HL-60/S4 (cell line): Measurements from ENCODE around the gene ARHGEF2.
"Not testable (repeated sequence)": the region's sequence is repeated elsewhere in the genome, so short reads cannot be mapped to it uniquely, and the experiment has no call there.

ENCODE experiments used
- in situ Hi-C: fragments of 300-500 bp; cut with MboI; formaldehyde crosslinking; loops from 2 replicates; pipeline ENCODE4 v1.14.3; 2022; ENCODE audit warnings: low sequenced_read_pairs

ARHGEF2 gene

GRCh38 chr1:155946633-155947219 lies 31.6 kb downstream of the ARHGEF2 start:
- in situ Hi-C loops, result no loop called here

GRCh38 chr1:155944444-155944799 lies 33.9 kb downstream of the ARHGEF2 start:
- in situ Hi-C loops, result no loop called here

- in situ Hi-C loops, result no loop called here
These were observed 35.7 kb downstream of the ARHGEF2 start for GRCh38 chr1:155942578-155943141.

GRCh38 chr1:155941845-155942531 lies 36.4 kb downstream of the ARHGEF2 start:
- in situ Hi-C loops, result no loop called here

- in situ Hi-C loops, result no loop called here
These were observed 37.1 kb downstream of the ARHGEF2 start, which contains the start of gene RXFP4 for GRCh38 chr1:155940993-155941844. Gene RXFP4, plus strand, starts transcription at chr1:155941638. Its CDS starts 72 bp downstream, at chr1:155941710.

GRCh38 chr1:155940482-155940992 lies 37.8 kb downstream of the ARHGEF2 start:
- in situ Hi-C loops, result no loop called here

GRCh38 chr1:155938220-155938627 lies 40.1 kb downstream of the ARHGEF2 start:
- in situ Hi-C loops, result loop anchor here (5.0 kb wide), 1 partner anchor 129 kb away; no protein-coding TSS in a partner anchor

GRCh38 chr1:155934936-155935590 lies 43.3 kb downstream of the ARHGEF2 start:
- in situ Hi-C loops, result loop anchor here (5.0 kb wide), 1 partner anchor 132 kb away; no protein-coding TSS in a partner anchor

GRCh38 chr1:155934097-155934935 lies 44.0 kb downstream of the ARHGEF2 start, which contains the start of gene KHDC4:
Gene KHDC4, minus strand, starts transcription at chr1:155934413. Its CDS starts 40 bp downstream, at chr1:155934373.
- in situ Hi-C loops, result no loop called here

GRCh38 chr1:155933591-155934096 lies 44.7 kb downstream of the ARHGEF2 start:
- in situ Hi-C loops, result no loop called here

- in situ Hi-C loops, result no loop called here
These were observed 45.9 kb downstream of the ARHGEF2 start for GRCh38 chr1:155932487-155932886.

- in situ Hi-C loops, result no loop called here
These were observed 46.3 kb downstream of the ARHGEF2 start for GRCh38 chr1:155932081-155932480.

GRCh38 chr1:155931332-155932038 lies 46.9 kb downstream of the ARHGEF2 start:
- in situ Hi-C loops, result no loop called here

- in situ Hi-C loops, result not testable (repeated sequence)
These were observed 47.6 kb downstream of the ARHGEF2 start for GRCh38 chr1:155930725-155931124.

GRCh38 chr1:155929057-155929456 lies 49.3 kb downstream of the ARHGEF2 start:
- in situ Hi-C loops, result no loop called here

- in situ Hi-C loops, result no loop called here
These were observed 52.8 kb downstream of the ARHGEF2 start for GRCh38 chr1:155925506-155925905.

GRCh38 chr1:155920717-155921116 lies 57.6 kb downstream of the ARHGEF2 start:
- in situ Hi-C loops, result no loop called here

- in situ Hi-C loops, result no loop called here
These were observed 58.5 kb downstream of the ARHGEF2 start for GRCh38 chr1:155919801-155920200.

GRCh38 chr1:155918660-155919059 lies 59.7 kb downstream of the ARHGEF2 start:
- in situ Hi-C loops, result no loop called here
